CD4-positive, alpha-beta T cell (primary cell): Measurements from ENCODE around the gene FJX1. TPM values are rescaled to one million over a fixed set of nuclear protein-coding genes. Genes with fewer than 3 reads are reported as not detected.

Source experiments
- ATAC-seq: fragments of 200-7000 bp; cut with Tn5 transposase; one replicate; pipeline ENCODE4 v1.10.0; 2022; ENCODE audit warnings: mild to moderate bottlenecking; ENCODE audit not compliant: poor library complexity
- CTCF ChIA-PET: fragments of 350-600 bp; sonication (Branson Sonifier 250); formaldehyde crosslinking; loops from one replicate; lab custom pipeline; 2021; ENCODE audit warnings: antibody characterized with exemption, inconsistent platforms; lab: Charles Lee
- POLR2A ChIA-PET: fragments of 350-600 bp; sonication (Branson Sonifier 250); formaldehyde crosslinking; loops from one replicate; lab custom pipeline; 2021; ENCODE audit warnings: antibody characterized with exemption, inconsistent platforms; lab: Charles Lee
- DNase-seq, 14 experiments: peaks; one replicate each; pipeline ENCODE4 v3.0.0-alpha.2; 2013 to 2020; ENCODE audit warnings: mixed read lengths in 2 of 14
- H3K27ac ChIP-seq, 2 donors: one replicate each; pipeline versions ENCODE4 v1.5.1 to v1.7.0; 2013; ENCODE audit warnings: low read length in 2 of 2, low read depth in 1 of 2, mild to moderate bottlenecking in 1 of 2
- H3K27me3 ChIP-seq, 2 experiments: 1 replicate in 1 of 2; 2 replicates in 1 of 2; pipeline versions ENCODE4 v1.6.1 to v1.7.0; 2013; ENCODE audit warnings: low read length in 2 of 2, control low read depth in 1 of 2, mild to moderate bottlenecking in 1 of 2, moderate library complexity in 1 of 2; ENCODE audit not compliant: insufficient read depth in 2 of 2, control insufficient read depth in 1 of 2
- H3K36me3 ChIP-seq: one replicate; pipeline ENCODE4 v1.6.1; 2013; ENCODE audit warnings: low read length, control low read depth; ENCODE audit not compliant: insufficient read depth
- H3K4me1 ChIP-seq: one replicate; pipeline ENCODE4 v1.6.1; 2013; ENCODE audit warnings: low read length, control low read depth; ENCODE audit not compliant: insufficient read depth
- H3K4me3 ChIP-seq: one replicate; pipeline ENCODE4 v1.5.1; 2013; ENCODE audit warnings: mild to moderate bottlenecking, low read length, moderate library complexity
- H3K9me3 ChIP-seq, 2 experiments: 1 replicate in 1 of 2; 2 replicates in 1 of 2; pipeline versions ENCODE4 v1.6.1 to v1.7.0; 2013; ENCODE audit warnings: low read length in 2 of 2, mild to moderate bottlenecking in 2 of 2, control low read depth in 1 of 2, moderate library complexity in 1 of 2; ENCODE audit not compliant: control insufficient read depth in 1 of 2, insufficient read depth in 1 of 2
- H3K27ac Mint-ChIP-seq: one replicate; pipeline ENCODE4 v1.8.0; 2020; ENCODE audit warnings: mixed read lengths
- H3K27me3 Mint-ChIP-seq: one replicate; pipeline ENCODE4 v1.8.0; 2021; ENCODE audit warnings: mixed read lengths
- H3K36me3 Mint-ChIP-seq: one replicate; pipeline ENCODE4 v1.8.0; 2021; ENCODE audit warnings: low read depth, mixed read lengths
- H3K4me1 Mint-ChIP-seq: one replicate; pipeline ENCODE4 v1.8.0; 2021; ENCODE audit warnings: low read depth, mixed read lengths
- H3K4me3 Mint-ChIP-seq: one replicate; pipeline ENCODE4 v1.8.0; 2020; ENCODE audit warnings: mild to moderate bottlenecking, mixed read lengths
- H3K9me3 Mint-ChIP-seq: one replicate; pipeline ENCODE4 v1.8.0; 2020; ENCODE audit warnings: mixed read lengths
- intact Hi-C, 2 experiments: fragments of 100-400 bp; cut with DNase I in 1 of 2; cut with micrococcal nuclease in 1 of 2; formaldehyde crosslinking; loops; one replicate each; pipeline versions ENCODE4 v1.15.1 to v1.9.0; 2023 to 2025; cut with DNase I, micrococcal nuclease
- total RNA-seq, 174 experiments: library from RNA in 2 of 174; stranded (reverse) in 2 of 174; gene quantifications; one replicate each; pipeline ENCODE4 v1.2.3 and lab custom pipeline; 2021 to 2026
- TF ChIP-seq, protein P1 (sequence below): fragments of 200-600 bp; IDR thresholded peaks from one replicate; pipeline ENCODE4 v1.8.0; 2022; ENCODE audit warnings: antibody characterized with exemption, mild to moderate bottlenecking

FJX1 gene
- total RNA-seq, 2 experiments from 2014 or later = not detected

DNA sequence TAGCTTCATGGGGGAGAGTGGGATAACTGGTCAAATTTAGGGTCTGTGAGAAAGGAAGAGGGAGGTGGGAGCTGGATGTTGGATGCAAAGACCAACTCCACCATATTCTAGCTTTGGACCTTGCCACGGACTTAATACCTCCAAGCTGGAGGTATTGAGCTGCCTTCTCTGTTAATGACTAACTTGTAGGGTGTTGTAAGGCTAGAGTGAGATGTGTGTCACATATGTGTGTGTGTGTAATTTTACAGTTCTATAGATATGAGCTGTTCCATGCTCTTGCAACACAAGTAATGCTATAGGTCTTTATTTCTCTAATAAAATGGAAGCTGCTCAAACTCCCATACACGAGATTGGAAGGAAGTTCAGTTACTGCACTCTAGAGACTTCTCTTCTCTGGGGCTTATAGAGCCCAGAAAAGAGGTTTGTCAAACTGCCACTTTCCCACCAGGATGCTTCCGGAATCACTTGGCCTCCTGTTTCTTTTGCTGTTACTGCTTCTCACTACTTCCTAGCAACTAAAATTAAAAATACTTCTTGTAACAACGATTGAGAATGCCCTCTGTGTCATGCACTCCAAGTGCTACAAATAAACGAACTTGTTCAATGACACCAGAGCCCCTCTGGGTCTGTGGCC is 16.0 kb upstream of the FJX1 start:
- TF ChIP-seq, protein P1, sequence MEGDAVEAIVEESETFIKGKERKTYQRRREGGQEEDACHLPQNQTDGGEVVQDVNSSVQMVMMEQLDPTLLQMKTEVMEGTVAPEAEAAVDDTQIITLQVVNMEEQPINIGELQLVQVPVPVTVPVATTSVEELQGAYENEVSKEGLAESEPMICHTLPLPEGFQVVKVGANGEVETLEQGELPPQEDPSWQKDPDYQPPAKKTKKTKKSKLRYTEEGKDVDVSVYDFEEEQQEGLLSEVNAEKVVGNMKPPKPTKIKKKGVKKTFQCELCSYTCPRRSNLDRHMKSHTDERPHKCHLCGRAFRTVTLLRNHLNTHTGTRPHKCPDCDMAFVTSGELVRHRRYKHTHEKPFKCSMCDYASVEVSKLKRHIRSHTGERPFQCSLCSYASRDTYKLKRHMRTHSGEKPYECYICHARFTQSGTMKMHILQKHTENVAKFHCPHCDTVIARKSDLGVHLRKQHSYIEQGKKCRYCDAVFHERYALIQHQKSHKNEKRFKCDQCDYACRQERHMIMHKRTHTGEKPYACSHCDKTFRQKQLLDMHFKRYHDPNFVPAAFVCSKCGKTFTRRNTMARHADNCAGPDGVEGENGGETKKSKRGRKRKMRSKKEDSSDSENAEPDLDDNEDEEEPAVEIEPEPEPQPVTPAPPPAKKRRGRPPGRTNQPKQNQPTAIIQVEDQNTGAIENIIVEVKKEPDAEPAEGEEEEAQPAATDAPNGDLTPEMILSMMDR = no peak
- Histone ChIP-seq H3K4me3 (no peak overlapping the region), H3K9me3 (no peaks in the 10 kb centered on the region), H3K27ac (no peak overlapping the region), H3K4me1 (no peaks in the 10 kb centered on the region), H3K36me3 (no peaks in the 10 kb centered on the region), H3K27me3 (peaks cover 11 to 14% of the 10 kb centered on the region in 2 experiments)
- H3K9me3 Mint-ChIP-seq = no peaks in the 10 kb centered on the region
- ATAC-seq (no peak), DNase-seq (no peak)
- H3K27me3 Mint-ChIP-seq = peaks cover 76% of the 10 kb centered on the region
- H3K4me1 Mint-ChIP-seq = no peaks in the 10 kb centered on the region
- intact Hi-C loops = no loop called here
- no peak overlapping the region for H3K27ac Mint-ChIP-seq
- ChIA-PET POLR2A (no interaction called here), CTCF (no interaction called here)
- no peaks in the 10 kb centered on the region for H3K36me3 Mint-ChIP-seq
- H3K4me3 Mint-ChIP-seq = no peak overlapping the region

DNA sequence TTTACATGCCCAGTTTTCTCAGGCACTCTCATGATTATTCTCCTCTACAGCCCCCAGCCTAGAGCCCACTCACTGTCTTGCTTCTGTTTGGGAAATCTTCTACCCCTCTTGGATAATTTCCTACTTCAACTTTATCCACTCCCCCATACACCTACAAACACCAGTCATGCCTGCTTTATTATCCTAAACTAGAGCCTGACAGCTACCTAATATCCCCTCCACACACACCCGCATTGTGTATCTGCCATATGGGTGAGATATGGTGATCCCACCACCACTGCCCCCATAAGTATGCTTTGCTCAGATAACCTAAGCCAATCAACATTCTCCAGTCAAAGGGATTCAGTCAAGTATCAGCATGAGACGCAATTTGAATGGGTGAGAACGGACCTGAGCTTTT is 15.3 kb upstream of the FJX1 start:
- no peaks in the 10 kb centered on the region for H3K36me3 Mint-ChIP-seq
- H3K27ac Mint-ChIP-seq = no peak overlapping the region
- Histone ChIP-seq H3K4me1 (no peaks in the 10 kb centered on the region), H3K9me3 (no peaks in the 10 kb centered on the region), H3K36me3 (no peaks in the 10 kb centered on the region), H3K4me3 (no peak overlapping the region), H3K27me3 (peaks cover 9 to 14% of the 10 kb centered on the region in 2 experiments), H3K27ac (no peak overlapping the region)
- CTCF ChIA-PET = no interaction called here
- POLR2A ChIA-PET = no interaction called here
- peaks cover 77% of the 10 kb centered on the region for H3K27me3 Mint-ChIP-seq
- H3K9me3 Mint-ChIP-seq = no peaks in the 10 kb centered on the region
- DNase-seq (no peak), ATAC-seq (no peak)
- H3K4me1 Mint-ChIP-seq = no peaks in the 10 kb centered on the region
- no peak overlapping the region for H3K4me3 Mint-ChIP-seq
- intact Hi-C loops = no loop called here
- TF ChIP-seq, protein P1 = no peak

DNA sequence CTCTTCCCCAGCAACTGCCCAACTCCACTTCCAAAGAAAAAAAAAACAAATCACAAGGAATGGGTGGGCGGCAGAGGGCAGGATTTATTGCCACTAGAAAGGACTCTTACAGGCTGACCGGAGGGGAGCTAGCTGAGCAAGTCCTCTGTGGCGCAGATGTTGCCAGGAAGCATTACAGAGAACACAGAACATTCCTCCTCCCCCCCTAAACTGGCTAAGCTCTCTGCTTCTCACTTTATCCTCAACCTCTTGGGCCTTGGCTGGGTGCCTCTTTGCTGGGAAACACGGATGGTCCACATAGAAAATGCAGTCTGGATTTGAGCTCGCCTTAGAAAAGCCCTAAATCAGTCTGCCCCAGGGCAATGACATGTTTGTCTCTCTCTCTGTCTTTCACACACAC is 12.6 kb upstream of the FJX1 start:
- no peak overlapping the region for H3K27ac ChIP-seq
- POLR2A ChIA-PET = no interaction called here
- H3K4me1 Mint-ChIP-seq = no peaks in the 10 kb centered on the region
- H3K36me3 ChIP-seq = no peaks in the 10 kb centered on the region
- H3K4me3 Mint-ChIP-seq = no peak overlapping the region
- TF ChIP-seq, protein P1 = no peak
- peaks cover 79% of the 10 kb centered on the region for H3K27me3 Mint-ChIP-seq
- H3K4me3 ChIP-seq = no peak overlapping the region
- peaks cover 9 to 16% of the 10 kb centered on the region in 2 experiments for H3K27me3 ChIP-seq
- intact Hi-C loops = no loop called here
- H3K27ac Mint-ChIP-seq = no peak overlapping the region
- ATAC-seq (no peak), DNase-seq (no peak)
- H3K9me3 ChIP-seq = no peaks in the 10 kb centered on the region
- CTCF ChIA-PET = no interaction called here
- no peaks in the 10 kb centered on the region for H3K9me3 Mint-ChIP-seq
- H3K36me3 Mint-ChIP-seq = no peaks in the 10 kb centered on the region
- no peaks in the 10 kb centered on the region for H3K4me1 ChIP-seq
